Heart right ventricle (tissue), 16 donors: ENCODE data around the gene CCL14. TPM values are rescaled to one million over a fixed set of nuclear protein-coding genes. Genes with fewer than 3 reads are reported as not detected.

Experiments used
- ATAC-seq, 8 donors: fragments of 200-7000 bp; cut with Tn5 transposase; one replicate each; pipeline ENCODE4 v1.9.1; 2020; ENCODE audit warnings: mild to moderate bottlenecking in 8 of 8, moderate library complexity in 8 of 8, moderate number of reproducible peaks in 1 of 8
- DNase-seq, 2 donors: peaks; one replicate each; pipeline ENCODE4 v3.0.0-alpha.2; 2020
- H3K27ac ChIP-seq, 10 donors: fragments of 200-600 bp; sonication (generic) in 2 of 10; one replicate each; pipeline versions ENCODE4 v1.5.0 to v1.8.0; 2020 to 2022; ENCODE audit warnings: mild to moderate bottlenecking in 3 of 10
- H3K27me3 ChIP-seq, 7 donors: fragments of 200-600 bp; one replicate each; pipeline ENCODE4 v1.8.0; 2021 to 2022; ENCODE audit warnings: mild to moderate bottlenecking in 2 of 7
- H3K36me3 ChIP-seq, 9 donors: fragments of 200-600 bp; sonication (generic) in 1 of 9; one replicate each; pipeline versions ENCODE4 v1.5.0 to v1.8.0; 2020 to 2022; ENCODE audit warnings: mild to moderate bottlenecking in 2 of 9
- H3K4me1 ChIP-seq, 9 donors: fragments of 200-600 bp; sonication (generic) in 1 of 9; one replicate each; pipeline versions ENCODE4 v1.5.0 to v1.8.0; 2020 to 2022; ENCODE audit warnings: mild to moderate bottlenecking in 4 of 9
- H3K4me3 ChIP-seq, 10 donors: fragments of 200-600 bp; sonication (generic) in 2 of 10; one replicate each; pipeline versions ENCODE4 v1.5.0 to v1.8.0; 2020 to 2022; ENCODE audit warnings: mild to moderate bottlenecking in 7 of 10, moderate library complexity in 2 of 10
- H3K9me3 ChIP-seq, 11 donors: fragments of 200-600 bp in 10 of 11; sonication (generic) in 2 of 11; one replicate each; pipeline versions ENCODE4 v1.5.0 to v1.8.0; 2013 to 2022; ENCODE audit warnings: mild to moderate bottlenecking in 2 of 11, control low read depth in 1 of 11, moderate library complexity in 1 of 11
- CTCF ChIP-seq, 9 donors: fragments of 200-600 bp; sonication (generic) in 2 of 9; IDR thresholded peaks; one replicate each; pipeline versions ENCODE4 v1.5.0 to v1.8.0; 2021 to 2022; ENCODE audit warnings: antibody characterized with exemption in 9 of 9, mild to moderate bottlenecking in 5 of 9, moderate library complexity in 1 of 9
- WGBS, 2 donors: extraction: QIAGEN DNeasy Blood & Tissue Kit; methylation state at CpG; one replicate each; pipeline ENCODE4 v1.1.7; 2013; ENCODE audit warnings: inconsistent platforms in 1 of 2; 5-methylcytosine and 5-hydroxymethylcytosine counted together
- intact Hi-C, 10 donors: fragments of 100-400 bp; cut with DNase I; formaldehyde crosslinking; loops; one replicate each; pipeline versions ENCODE4 v1.11.1 to v1.14.2; 2022
- long read RNA-seq, 3 donors: library from polyadenylated mRNA; unstranded; transcript quantifications; one replicate each; pipeline ENCODE4 v2.0.0, GENCODE V29; 2020 to 2021
- polyA plus RNA-seq, 2 donors: library from polyadenylated mRNA; stranded (reverse); fragments of 200-250 nt; gene quantifications; one replicate each; pipeline ENCODE4 v1.2.3, GENCODE V29; 2013
- total RNA-seq, 10 donors: library from RNA; stranded (reverse); fragmentation: NEBNext Ultra II Directional in 3 of 10; extraction: Animal tissue kit (Norgen Biotek cat#: 25700) in 3 of 10; gene quantifications; one replicate each; pipeline versions ENCODE4 v1.2.1 to v1.2.4, GENCODE V29; 2021 to 2023
- donor health status: Arrhythmogenic right ventricular cardiomyopathy.
- donor health status: ischemic (EF 13 %, LVEDD 7.1; RV severe dilation, severe dysfunction).
- donor health status: healthy with polysubstance abuse.
- donor health status: DM: no; HTN: yes; CAD: no.
- donor health status: DM: no; HTN: no; CAD: no.
- donor health status: ischemic (EF 25% LVEDD 6.9; RV normal size, moderate dysfunction).
- donor health status: ischemic (EF 25% LVEDD 5.7; RV mildly dilated, moderate dysfunction).
- donor health status: healthy.
- donor health status: DM: yes; HTN: yes; CAD: no.
- donor health status: Ischemic cardiomyopathy.
- donor health status: ischemic (EF 35%, LVEDD 5.7; RV mildly dilated, moderate dysfunction).
- donor health status: nonischemic (EF 11% LVEDD 7.7; RV severe dilation, severe dysfunction).
- donor health status: DM: yes; HTN: yes; CAD: no.
- donor health status: PGD.
- donor health status: ischemic (EF 29% LVEDD 5.4; RV normal size, mild dysfunction).
- donor health status: nonischemic (EF 23%, LVEDD 6.1; RV moderate dilation, normal function).

CCL14 gene
- total RNA-seq (10 to 100 TPM in 2 of 10 donors, 1 to 10 TPM in 8; 1.0 to 16.4 (median 5.1) TPM), polyA plus RNA-seq (10 to 100 TPM; 28.6 to 77.3 TPM)
- long read RNA-seq, donor 1, partial matches to known transcripts, result 0 of 1 reads
- long read RNA-seq, donor 1, other reads (novel, unspliced or antisense), result 0 of 1 reads
- long read RNA-seq, donor 2, result 0 reads
- long read RNA-seq, donor 3, result 0 reads

DNA sequence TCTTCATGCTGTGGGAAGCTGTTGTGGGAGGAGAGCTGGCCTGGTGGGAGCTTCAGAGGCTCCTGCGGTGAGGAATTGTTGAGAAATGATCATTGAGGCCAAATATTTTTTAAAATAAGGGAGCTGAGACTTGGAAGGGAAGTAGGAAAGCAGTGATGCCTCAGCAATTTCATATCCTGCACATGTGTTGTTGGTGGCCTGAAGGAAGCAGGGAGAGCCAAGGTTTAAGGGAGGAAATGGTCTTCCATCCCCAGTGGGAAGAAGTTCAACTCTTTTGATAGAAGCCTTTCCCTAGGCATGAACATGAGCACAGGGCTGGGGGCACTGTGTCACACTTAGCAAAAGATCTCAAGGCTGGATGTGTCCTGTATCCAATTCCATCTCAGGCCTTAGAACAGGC lies at the start of gene CCL14:
Gene CCL14, minus strand, starts transcription at position 87 of the 400 bp plus-strand sequence. Its CDS starts 80 bp downstream, at position 7.
- Histone ChIP-seq H3K9me3 (peaks cover 0 to 13% (median 8%) of the 10 kb centered on the region in 11 donors), H3K27me3 (no peaks in the 10 kb centered on the region), H3K36me3 (no peaks in the 10 kb centered on the region), H3K4me3 (peak within 1 kb of the TSS in 5 of 10 donors; percentile 10 to 20 (median 20)), H3K4me1 (peaks cover 0 to 37% (median 10%) of the 10 kb centered on the region in 9 donors), H3K27ac (peak within 1 kb of the TSS in 5 of 10 donors; percentile 1 to 48 (median 16))
- ATAC-seq (peak in 6 of 8 donors; percentile 27 to 59 (median 42)), DNase-seq (no peak)
- intact Hi-C loops, result loop anchor here in 2 of 10 donors (10.0 kb wide), 2 partner anchors 52 to 488 kb away; partner anchors contain the start of gene RDM1 (in 1 of the 2)
- WGBS, 2 donors, result 31 to 41% methylated on average over 1 of the region's 1 CpG
- TF ChIP-seq CTCF (IDR thresholded peaks at IDR 0.05), result no peak

GRCh38 chr17:36036235-36036634 lies 49.7 kb upstream of the CCL14 start:
- WGBS, 2 donors, result 85 to 90% methylated on average over 4 of the region's 4 CpGs
- peaks cover 0 to 19% (median 6%) of the 10 kb centered on the region in 7 donors for H3K27me3 ChIP-seq
- H3K9me3 ChIP-seq, result no peaks in the 10 kb centered on the region
- peaks cover 0 to 18% (median 0%) of the 10 kb centered on the region in 9 donors for H3K4me1 ChIP-seq
- ATAC-seq (no peak), DNase-seq (no peak)
- H3K27ac ChIP-seq, result peak overlapping the region in 1 of 10 donors; percentile 40
- H3K4me3 ChIP-seq, result no peak overlapping the region
- intact Hi-C loops, result no loop called here
- no peaks in the 10 kb centered on the region for H3K36me3 ChIP-seq
- no peak for TF ChIP-seq CTCF (IDR thresholded peaks at IDR 0.05)

DNA sequence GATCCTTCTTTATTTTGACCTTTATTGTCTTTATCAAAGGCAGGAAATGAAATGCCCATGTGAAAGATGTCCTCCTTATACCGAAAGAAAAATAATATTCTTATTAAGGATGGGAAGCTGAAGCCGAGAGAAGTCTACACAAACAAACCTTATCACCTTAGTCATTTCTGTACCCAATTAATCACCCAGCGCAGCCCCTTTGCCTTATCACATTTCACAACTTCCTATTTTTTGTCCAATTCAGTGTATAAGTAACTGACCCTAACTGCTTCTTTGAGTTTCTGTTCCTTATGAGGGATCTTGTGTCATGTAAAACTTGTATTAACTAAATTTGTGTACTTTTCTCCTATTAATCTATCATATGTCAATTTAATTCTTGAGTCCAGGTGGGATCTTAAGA lies 47.6 kb upstream of the CCL14 start:
- ATAC-seq (no peak), DNase-seq (no peak)
- Histone ChIP-seq H3K36me3 (no peaks in the 10 kb centered on the region), H3K27me3 (peaks cover 0 to 19% (median 6%) of the 10 kb centered on the region in 7 donors), H3K27ac (no peak overlapping the region), H3K4me1 (peaks cover 0 to 18% (median 0%) of the 10 kb centered on the region in 9 donors), H3K9me3 (no peaks in the 10 kb centered on the region), H3K4me3 (no peak overlapping the region)
- TF ChIP-seq CTCF (IDR thresholded peaks at IDR 0.05), result no peak
- intact Hi-C loops, result no loop called here
- 51 to 53% methylated on average over 3 of the region's 3 CpGs for WGBS, 2 donors

DNA sequence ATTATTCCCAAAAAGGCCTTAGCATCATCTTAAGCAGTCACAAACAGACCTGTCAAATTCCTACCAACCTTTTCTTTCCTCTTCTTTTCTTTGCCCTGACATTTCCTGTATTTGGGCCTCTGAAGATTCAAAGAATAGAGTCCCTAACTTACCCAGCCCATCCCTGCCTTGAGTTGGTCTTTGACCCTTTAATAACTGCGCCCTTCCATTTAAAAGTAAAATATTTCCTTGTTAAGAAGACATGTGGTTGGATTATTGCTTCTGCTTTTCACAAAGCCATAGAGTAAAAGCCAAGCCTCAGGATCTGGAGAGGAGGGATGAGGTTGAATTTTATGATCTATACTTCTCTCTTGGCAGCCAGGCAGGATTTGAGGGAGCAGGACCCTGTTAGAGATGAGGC lies 44.4 kb upstream of the CCL14 start:
- ATAC-seq, result no peak
- intact Hi-C loops, result no loop called here
- Histone ChIP-seq H3K9me3 (no peaks in the 10 kb centered on the region), H3K36me3 (no peaks in the 10 kb centered on the region), H3K27me3 (peaks cover 0 to 30% (median 6%) of the 10 kb centered on the region in 7 donors), H3K4me1 (peaks cover 0 to 12% (median 0%) of the 10 kb centered on the region in 9 donors), H3K4me3 (no peak overlapping the region), H3K27ac (no peak overlapping the region)
- DNase-seq, result no peak
- 88 to 97% methylated on average over 1 of the region's 1 CpG for WGBS, 2 donors
- TF ChIP-seq CTCF (IDR thresholded peaks at IDR 0.05), result no peak
